Activated naive CD8-positive, alpha-beta T cell treated with anti-CD3 and anti-CD28 coated beads, Interleukin-2, amount 50 U/mL, for 16 hours (primary cell): ENCODE results near the gene ERC1.

Experiments used
- DNase-seq: peaks from one replicate; pipeline ENCODE4 v3.0.0-alpha.2; 2020; ENCODE audit warnings: low read depth, low spot score

The ERC1 gene

DNA sequence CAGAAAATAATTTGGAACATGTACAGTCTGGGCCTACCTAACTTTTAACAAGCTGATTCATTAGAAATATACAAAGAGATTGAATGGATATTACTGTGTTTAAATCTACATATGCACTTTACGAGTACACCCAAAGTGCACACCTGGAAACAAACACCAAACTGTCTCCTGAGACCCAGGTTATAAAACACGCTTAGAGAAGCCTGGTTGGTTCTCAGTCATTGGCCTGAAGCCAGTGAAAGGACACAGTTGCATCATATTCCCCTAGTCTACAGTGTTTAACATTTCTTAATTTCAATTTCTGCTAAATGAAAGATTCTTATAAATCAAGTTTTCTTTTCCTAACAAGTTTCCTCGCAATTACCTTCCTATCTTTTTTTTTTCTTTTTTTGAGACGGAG lies 393.9 kb downstream of the ERC1 start:
- no peak for DNase-seq

DNA sequence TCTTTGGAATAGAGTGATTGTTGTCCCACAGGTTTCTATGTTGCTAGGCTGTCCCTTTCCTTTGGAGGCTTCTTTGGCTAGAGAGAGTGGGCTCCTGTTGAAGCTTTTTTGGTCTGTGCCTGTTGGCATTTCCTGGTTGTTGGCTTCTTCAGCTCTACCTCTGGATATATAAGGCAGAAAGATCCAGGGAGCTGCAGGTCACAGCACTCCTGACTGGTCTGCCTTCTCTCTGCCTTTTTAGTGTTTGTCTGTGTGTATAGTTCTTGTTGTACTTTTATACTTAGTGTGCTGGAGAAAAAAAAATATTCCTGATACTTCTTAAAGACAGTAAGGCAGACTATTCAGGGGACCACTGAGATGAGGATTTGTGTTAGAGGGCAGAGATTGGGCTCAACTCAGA lies 400.7 kb downstream of the ERC1 start:
- no peak for DNase-seq

DNA sequence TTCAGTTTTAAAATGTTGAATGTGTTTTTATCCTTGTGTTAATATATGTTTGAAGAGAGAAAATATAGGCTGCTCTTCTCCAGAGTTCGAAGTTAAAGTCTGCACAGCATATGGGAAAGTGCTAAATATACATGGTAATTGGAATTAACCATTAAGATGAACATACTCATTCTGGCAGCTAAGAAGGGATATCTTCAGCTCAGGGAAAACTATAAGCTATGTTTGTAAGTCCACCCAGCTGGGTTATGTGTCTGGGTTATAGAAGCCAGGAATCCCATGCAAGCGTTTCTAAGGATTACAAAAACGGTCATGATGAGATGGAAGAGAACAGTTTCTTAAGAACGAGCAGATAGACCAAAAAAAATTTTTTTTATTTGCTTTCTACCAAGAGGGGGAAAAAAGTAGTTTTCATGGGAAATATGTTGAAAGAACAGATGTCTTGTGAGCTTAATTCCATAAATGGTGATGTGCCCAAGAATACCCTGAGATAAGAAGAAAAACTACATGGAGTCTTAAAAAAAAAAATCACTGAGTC lies 404.5 kb downstream of the ERC1 start:
- DNase-seq = no peak

DNA sequence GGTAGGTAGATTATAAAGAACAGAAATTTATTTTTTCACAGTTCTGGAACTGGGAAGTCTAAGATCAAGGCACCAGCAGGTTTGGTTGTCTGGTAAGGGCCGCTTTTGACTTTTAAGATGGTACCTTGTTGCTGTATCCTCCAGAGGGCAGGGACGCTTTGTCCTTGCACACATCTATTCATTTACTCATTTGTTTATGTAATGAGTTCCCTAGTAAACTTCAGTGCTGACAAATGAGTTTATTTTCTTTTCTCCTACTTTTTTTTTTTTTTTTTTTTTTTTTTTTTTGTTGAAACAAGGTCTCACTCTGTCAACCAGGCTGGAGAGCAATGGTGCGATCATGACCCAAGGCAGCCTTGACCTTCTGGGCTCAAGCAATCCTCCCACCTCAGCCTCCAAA lies 407.6 kb downstream of the ERC1 start:
- no peak for DNase-seq

DNA sequence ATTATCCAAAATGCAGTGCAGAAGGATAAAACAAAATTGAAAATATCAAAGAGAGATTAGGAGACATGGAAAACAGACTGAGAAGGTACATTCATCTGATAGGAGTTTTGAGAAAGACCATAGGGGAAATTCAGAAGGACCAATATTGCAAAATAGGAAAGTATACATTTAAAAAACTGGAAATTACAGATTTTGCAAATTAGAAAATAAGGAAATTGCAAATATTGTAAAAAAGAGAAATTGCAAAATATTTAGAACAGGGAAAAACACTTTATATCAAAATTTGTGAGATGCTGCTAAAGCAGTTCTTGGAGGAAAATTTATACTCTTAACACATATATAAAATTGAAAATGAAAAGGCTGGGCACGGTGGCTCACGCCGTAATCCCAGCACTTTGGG lies 410.9 kb downstream of the ERC1 start:
- DNase-seq = no peak

DNA sequence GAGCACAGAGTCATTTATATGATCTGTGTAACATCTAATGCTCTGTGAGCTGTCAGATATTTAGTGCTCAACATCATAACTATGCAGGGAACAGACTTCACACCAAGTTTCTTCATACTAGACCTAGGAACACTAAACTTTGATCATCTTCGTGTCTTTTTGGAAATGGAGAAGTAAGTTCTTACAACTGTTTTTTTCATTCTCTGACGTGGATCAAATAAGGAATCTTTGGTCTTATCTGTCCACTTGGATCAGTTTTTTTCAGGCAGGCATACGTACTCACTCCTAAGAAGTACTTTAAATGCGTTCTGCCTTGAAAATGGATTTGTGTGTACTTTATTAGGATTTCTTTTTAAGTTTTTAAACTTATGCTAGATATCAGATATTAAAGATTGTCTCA lies 412.4 kb downstream of the ERC1 start:
- DNase-seq = no peak

DNA sequence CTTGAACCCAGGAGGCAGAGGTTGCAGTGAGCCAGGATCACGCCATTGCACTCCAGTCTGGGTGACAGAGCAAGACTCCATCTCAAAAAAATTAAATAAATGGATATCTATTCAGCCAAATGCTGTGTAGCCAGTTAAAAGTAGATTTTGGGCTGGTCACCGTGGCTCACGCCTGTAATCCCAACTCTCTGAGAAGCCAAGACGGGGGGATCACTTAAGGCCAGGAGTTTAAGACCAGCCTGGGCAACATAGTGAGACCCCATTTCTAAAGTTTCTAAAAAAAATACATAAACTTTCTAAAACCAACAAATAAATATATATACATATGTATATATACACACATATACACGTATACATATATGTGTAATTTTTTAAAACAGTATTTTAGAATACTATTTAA lies 414.6 kb downstream of the ERC1 start:
- DNase-seq = no peak

DNA sequence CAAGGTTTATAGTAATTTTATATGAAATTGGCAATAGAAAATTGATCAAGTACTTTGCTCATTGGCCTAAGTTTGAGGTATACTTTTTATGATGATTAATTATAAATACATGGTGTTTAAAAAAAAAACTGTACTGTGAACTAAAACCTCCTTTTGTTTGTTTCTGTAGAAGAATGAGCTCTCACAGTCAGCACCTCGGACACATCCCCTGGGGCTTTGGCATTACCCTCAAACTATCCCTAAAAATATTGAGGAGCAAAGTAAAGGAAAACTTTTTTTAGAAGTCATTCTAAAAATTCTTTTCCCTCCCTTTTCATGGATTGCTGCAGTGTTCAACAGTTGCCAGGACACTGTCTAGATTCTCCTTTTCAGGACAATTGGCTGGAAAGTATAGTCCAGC lies 419.8 kb downstream of the ERC1 start:
- no peak for DNase-seq

DNA sequence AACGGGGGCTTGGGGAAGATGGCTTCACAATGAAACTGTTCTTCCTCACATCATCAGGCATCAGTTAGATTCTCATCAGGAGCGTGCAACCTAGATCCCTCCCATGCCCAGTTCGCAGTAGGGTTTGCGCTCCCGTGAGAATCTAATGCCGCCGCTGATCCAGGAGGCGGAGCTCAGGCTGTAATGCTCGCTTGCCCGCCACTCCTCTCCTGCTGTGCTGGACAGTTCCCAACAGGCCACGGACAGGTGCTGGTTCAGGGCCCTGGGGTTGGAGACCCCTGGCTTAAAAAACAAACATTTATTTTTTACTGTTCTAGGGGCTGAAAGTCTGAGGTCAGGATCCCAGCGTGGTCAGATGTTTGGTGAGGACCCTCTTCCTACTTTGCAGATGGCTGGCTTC lies 422.9 kb downstream of the ERC1 start:
- DNase-seq = no peak

DNA sequence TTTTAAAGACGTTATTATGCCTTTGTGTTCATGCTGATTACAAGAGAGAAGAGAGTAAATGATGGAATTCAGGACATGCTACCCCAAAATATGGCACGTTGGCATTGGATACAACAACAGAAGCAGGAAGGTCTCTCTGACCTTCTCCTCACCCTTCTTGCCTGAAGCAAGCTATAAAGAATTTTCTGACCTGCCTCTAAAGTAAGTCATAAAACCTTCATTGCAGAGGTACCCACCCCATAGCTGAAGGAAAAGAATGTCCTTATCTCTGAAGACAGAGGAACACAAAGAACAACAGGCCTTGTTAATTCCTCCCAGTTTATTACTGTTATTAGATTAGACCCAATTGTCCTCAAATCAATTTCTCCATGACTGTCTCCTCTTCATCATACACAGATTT lies 427.1 kb downstream of the ERC1 start:
- no peak for DNase-seq

DNA sequence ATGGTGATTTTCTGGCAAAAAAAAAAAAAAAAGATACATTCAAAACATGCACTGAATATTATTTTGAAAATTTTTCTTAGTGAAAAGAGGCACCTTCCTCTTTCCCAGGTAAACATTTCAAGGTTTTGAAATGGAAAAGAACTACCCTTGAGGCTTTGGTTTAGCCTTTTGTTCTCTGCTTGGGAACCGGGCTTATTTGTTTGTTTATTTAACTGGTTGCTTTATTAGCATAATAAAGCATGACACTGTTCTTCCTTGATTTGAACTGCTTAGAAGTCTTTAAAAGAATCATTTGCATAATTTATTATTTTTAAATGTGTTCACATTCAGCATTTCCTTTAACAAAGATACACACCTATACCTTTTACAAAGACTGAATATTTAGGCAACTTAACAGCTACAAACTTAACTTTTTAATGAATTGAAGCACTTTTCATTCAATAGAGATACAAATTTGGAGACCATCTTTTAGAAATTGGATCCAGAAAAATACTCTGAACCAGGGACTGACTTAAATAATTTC lies 428.9 kb downstream of the ERC1 start:
- DNase-seq = no peak

DNA sequence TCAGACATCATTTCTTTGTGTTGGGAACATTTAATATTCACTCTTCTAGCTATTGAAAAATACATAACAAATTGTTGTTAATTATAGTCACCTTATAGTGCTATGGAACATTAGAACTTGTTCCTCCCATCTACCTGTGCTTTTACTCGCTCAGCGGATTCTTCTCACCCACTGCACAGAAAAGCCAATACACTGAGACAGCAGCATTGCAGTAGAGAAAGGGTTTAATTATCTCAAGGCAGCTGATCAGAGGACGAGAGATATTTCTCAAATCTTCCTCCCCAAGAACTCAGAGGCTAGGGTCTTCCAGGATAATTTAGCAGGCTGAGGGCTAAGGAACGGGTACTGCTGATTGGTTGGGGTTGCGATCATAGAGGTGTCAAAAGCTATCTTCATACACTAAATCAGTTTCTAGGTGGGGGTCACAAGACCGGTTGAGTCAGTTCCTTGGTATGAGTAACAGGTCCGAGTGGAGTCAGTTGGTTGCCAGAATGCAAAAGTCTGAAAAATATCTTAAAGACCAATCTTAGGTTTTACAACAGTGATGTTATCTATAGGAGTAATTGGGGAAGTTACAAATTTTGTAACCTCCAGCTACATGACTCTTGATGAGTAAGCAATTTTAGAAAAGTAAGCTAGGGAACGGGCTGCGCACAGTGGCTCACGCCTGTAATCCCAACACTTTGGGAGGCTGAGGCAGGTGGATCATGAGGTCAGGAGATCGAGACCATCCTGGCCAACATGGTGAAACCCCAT lies 430.2 kb downstream of the ERC1 start:
- no peak for DNase-seq

DNA sequence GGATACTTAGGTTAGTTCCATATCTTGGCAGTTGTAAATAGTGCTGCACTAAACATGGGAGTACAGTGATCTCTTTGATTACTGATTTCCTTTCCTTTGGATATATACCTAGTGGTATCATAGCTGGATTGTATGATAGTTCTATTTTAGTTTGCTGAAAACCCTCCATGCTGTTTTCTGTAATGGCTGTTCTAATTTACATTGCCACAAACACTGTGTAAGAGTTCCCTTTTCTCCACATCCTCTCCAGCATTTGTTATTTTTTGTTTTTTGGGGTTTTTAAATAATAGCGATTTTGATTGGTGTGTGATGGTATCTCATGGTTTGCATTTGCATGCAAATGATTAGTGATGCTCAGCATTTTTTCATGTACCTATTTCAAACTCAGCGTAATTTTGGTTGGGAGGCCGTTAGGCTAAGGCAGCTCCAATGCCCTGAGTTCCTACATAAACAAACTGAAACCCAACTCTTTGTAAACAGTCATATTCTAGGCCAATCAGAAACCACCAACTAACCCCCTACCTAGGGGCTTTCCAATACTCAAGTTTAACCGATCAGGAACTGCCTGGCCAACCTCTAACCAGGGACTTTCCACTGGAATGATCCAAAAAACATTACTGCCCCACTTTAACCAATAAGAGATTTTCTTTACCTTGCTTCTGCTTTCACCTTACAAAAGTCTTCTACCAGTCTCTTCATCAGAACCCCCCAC lies 431.7 kb downstream of the ERC1 start:
- no peak for DNase-seq

DNA sequence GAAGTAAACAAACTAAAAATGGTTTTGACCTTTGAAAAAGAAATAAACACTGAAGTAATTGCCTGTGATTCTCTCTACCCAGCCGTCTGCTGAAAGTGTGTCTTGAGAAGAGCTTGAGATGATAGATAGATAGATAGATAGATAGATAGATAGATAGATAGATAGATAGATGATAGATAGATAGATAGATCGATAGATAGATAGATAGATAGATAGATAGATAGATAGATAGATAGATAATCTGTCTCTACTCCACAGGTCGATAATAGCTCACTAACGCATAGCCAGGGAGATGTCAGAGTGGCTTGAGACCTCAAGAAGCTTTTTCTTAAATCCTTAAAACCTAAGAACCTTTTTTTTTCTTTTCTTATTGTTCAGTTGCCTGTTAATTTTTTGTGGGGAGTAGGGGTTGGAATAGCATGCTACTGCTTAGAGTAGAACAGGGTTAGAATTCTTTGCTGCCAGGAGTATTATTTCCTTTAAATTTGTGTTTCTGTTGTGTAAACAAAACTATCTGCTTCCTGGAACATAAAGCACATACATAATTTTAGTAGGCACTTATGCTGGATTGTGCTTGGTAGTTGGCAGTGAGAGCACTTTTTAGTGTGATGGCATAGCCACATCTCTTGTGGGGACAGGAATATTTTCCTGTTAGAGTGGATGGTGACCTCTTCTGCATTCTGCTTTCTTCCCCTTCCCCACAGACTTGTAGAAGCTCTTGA lies 433.8 kb downstream of the ERC1 start:
- no peak for DNase-seq

DNA sequence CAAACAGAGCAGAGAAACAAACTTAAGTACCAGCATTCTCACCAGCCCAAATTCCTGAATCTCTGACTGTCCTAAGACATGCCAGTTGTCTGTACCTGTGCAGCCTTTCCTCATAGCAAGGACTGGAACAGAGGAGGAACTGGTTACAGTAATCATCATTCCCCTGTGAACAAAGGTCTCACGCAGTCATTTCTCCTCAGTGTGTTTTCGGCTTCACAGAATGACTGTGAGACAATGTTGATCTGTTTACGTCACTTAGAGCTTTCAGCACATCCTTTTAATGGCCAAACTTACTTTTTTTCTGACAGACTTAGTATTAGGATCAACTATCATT lies 434.3 kb downstream of the ERC1 start:
- no peak for DNase-seq

DNA sequence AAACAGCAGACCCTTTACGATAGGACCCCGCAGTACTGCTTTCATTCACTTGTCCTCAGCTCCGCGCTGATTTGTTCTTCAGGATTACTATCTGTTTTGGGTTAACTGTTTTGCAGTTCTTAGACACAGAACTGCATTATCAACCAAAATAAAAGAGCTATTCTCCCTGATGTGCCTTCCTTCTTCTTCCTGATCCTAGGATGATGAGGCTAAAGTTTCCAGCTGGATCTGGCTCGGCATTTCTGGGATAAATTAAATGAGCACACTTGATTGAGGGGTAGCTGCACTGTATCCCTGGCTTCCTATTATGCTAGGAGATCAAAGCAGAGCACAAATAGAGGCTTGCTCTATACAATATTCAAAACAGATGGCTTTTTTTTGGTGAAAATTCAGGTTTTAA lies 437.6 kb downstream of the ERC1 start:
- DNase-seq = no peak

DNA sequence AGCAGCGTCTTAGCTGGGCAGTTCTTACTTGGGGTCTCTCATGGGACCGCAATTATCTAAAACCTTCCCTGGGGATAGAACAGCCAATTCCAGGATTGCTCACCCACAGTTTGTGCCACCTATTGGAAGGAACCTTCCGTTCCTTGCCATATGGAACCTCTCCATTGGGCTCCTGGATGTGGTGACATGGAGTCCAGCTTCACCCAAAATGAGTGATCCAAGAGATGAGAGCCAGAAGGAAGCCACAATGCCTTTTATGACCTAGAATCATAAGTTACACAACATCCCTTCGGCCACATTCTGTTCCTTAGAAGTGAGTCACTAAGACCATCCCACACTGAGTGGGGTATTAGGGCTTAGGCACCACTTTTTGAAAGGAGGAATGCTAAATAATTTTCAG lies 439.0 kb downstream of the ERC1 start:
- no peak for DNase-seq

DNA sequence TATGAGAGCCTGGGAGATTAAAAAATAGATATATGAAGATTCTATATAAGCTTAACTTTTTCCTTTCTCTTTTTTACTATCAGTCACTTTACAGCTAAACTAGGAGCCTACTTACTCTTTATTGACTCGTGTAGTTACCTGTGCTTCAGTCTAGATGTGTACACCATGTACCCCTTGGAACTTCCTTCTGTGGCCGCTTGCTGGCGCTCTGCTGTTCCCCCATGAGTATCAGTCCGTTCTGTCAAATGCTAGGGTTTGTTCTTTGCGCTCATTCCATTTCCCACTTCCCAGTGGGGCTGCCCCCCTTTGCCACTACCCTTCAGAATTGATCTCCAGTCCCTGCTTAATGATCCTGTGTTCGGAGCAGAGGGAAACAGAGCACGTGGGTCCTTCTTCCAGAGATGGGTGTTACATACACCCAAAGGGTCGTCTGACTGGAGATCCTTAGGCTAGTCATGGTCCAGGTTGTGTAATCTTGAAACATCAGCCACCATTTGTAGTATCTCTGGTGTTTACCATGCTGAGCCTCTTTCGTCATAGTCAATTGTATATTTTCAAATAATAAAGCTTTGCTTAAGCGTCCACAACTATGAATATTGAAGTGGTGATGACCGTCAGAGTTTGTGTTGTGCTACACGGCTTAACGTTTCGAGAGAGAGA lies 443.4 kb downstream of the ERC1 start:
- DNase-seq = no peak

DNA sequence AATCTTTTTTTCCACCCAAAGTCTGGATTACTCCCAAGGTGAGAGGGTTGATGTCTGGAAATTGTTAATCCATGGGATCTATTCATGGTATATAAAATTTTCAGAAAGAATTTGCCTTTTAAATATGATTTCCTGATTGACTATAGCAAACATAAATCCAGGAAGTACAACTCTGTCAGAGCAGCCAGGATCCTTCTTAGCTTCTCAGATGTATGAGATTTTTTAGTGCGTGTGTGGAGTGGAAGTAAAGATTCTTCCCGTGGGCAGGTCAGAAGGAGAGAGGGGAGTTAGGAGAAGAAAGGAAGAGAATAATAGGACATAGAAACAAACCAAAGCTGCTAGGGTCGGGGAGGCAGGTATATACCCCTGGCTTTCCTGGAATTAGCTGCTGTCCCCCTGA lies 444.0 kb downstream of the ERC1 start:
- DNase-seq = no peak

DNA sequence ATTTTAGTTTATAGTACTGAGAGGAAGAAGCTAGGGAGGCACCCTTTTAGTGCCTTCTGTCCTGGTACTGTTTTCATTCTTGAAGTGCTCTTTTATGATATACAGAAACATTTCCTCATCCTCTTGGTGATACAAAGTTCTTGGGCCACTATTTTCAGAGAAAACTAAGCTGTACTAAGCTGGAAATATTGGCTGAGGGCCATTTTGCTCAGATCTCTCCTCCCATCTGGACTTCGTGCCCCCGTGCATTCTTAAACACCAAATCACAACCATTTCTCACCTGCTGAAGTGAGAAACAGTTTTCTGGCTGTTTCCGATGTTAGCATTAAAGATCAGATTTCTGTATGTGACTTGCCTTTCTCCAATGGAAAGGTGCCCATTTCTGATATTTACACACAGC lies 444.4 kb downstream of the ERC1 start:
- no peak for DNase-seq

DNA sequence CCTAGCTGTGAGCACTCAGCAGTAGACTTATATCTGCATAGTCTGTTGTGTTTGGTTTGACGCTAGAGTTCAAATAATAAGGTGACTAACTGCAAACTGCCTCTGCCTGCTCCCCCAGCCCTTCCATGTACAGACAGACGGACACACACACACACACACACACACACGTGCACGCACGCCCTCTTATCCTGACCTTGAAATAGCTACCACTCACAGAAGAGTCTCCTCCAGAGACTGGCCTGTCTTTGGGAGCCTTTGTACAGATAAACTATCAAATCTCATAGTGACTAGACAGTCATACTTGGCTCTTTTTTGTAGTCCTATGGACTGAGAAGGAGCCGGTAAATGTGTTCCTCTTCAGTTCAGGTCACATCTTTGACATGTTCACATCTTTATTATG lies 445.0 kb downstream of the ERC1 start:
- no peak for DNase-seq

DNA sequence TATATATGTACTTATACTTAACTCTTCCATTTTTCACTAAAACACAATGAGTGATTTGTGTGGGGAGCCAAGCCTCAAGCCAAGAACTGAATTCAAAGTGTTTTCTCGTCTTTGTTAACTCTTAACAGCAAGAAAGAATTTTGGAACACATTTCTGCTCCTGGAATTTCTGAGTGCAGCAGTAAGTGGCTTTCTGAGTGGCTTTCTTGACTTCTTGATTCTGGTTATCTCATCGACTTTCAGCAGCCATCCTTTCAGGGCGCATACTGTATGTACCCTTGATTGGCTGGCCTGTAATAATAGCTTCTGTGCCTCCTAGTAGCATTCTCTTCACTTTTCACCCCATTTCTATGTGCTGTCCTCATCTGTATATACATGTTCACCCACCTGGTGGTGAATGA lies 446.0 kb downstream of the ERC1 start:
- no peak for DNase-seq
